GM23338 (cell line): ENCODE measurements around the gene STAC2. TPM values are rescaled to one million over a fixed set of nuclear protein-coding genes. Genes with fewer than 3 reads are reported as not detected.
A peak's percentile ranks its signal among the peaks of the same experiment; 100 is the strongest.

ENCODE experiments used
- ATAC-seq: fragments of 200-7000 bp; cut with Tn5 transposase; 3 replicates; pipeline ENCODE4 v1.9.1; 2020
- DNase-seq: peaks from one replicate; pipeline ENCODE4 v3.0.0-alpha.2; 2015; ENCODE audit warnings: low spot score
- H2AFZ ChIP-seq: fragments of 200-600 bp; sonication (generic); 2 replicates; pipeline ENCODE4 v1.8.0; 2016; ENCODE audit warnings: antibody characterized with exemption, mild to moderate bottlenecking, moderate library complexity
- H3F3A ChIP-seq: fragments of 200-600 bp; sonication (generic); replicated peaks from 2 replicates; pipeline ENCODE4 v1.8.0; 2017; ENCODE audit warnings: antibody characterized with exemption, mixed run types, low read depth
- H3K27ac ChIP-seq: fragments of 200-600 bp; sonication (generic); 2 replicates; pipeline ENCODE4 v1.6.1; 2016; ENCODE audit warnings: low read depth
- H3K27me3 ChIP-seq: fragments of 200-600 bp; sonication (generic); 2 replicates; pipeline ENCODE4 v1.8.0; 2016; ENCODE audit warnings: mild to moderate bottlenecking, mixed run types, moderate library complexity; ENCODE audit not compliant: insufficient read depth
- H3K36me3 ChIP-seq: fragments of 200-600 bp; sonication (generic); 2 replicates; pipeline ENCODE4 v1.8.0; 2016; ENCODE audit warnings: mild to moderate bottlenecking; ENCODE audit not compliant: insufficient read depth
- H3K4me1 ChIP-seq: fragments of 200-600 bp; sonication (generic); 2 replicates; pipeline ENCODE4 v1.8.0; 2016; ENCODE audit warnings: mild to moderate bottlenecking, moderate library complexity; ENCODE audit not compliant: insufficient read depth
- H3K4me2 ChIP-seq: fragments of 200-600 bp; sonication (generic); 2 replicates; pipeline ENCODE4 v1.7.1; 2017; ENCODE audit warnings: mixed run types
- H3K4me3 ChIP-seq: fragments of 200-600 bp; sonication (generic); 2 replicates; pipeline ENCODE4 v1.6.1; 2016; ENCODE audit warnings: mixed run types
- H3K79me2 ChIP-seq: fragments of 200-600 bp; sonication (generic); replicated peaks from 2 replicates; pipeline ENCODE4 v1.8.0; 2017; ENCODE audit warnings: mild to moderate bottlenecking; ENCODE audit not compliant: insufficient read depth
- H3K9me2 ChIP-seq: fragments of 200-600 bp; sonication (generic); 2 replicates; pipeline ENCODE4 v1.8.0; 2017; ENCODE audit not compliant: insufficient read depth
- H4K20me1 ChIP-seq: fragments of 200-600 bp; sonication (generic); replicated peaks from 2 replicates; pipeline ENCODE4 v1.8.0; 2017; ENCODE audit warnings: mild to moderate bottlenecking; ENCODE audit not compliant: insufficient read depth
- H3K27ac Mint-ChIP-seq: 2 replicates; pipeline ENCODE4 v1.8.0; 2020; ENCODE audit warnings: inconsistent platforms, mild to moderate bottlenecking, moderate library complexity, mixed read lengths
- H3K27me3 Mint-ChIP-seq: 3 replicates; pipeline ENCODE4 v1.8.0; 2022; ENCODE audit warnings: low read depth, mild to moderate bottlenecking, moderate library complexity, mixed read lengths, inconsistent platforms; ENCODE audit not compliant: insufficient read depth, poor library complexity
- H3K36me3 Mint-ChIP-seq: 3 replicates; pipeline ENCODE4 v1.8.0; 2021; ENCODE audit warnings: low read depth, mild to moderate bottlenecking, inconsistent platforms, moderate library complexity, mixed read lengths
- H3K4me1 Mint-ChIP-seq: 3 replicates; pipeline ENCODE4 v1.8.0; 2020; ENCODE audit warnings: mild to moderate bottlenecking, inconsistent platforms, mixed read lengths
- H3K4me3 Mint-ChIP-seq: 3 replicates; pipeline ENCODE4 v1.8.0; 2021; ENCODE audit warnings: moderate library complexity, mild to moderate bottlenecking, inconsistent platforms, mixed read lengths
- H3K9me3 Mint-ChIP-seq: 3 replicates; pipeline ENCODE4 v1.8.0; 2020; ENCODE audit warnings: moderate library complexity, mild to moderate bottlenecking, inconsistent platforms, mixed read lengths
- CTCF ChIP-seq, 2 experiments: fragments of 200-600 bp in 1 of 2; sonication (generic) in 1 of 2; conservative IDR thresholded peaks; 2 replicates each; pipeline versions ENCODE4 v1.5.1 to v1.6.1; 2016 to 2017; ENCODE audit warnings: antibody characterized with exemption in 2 of 2, low read depth in 2 of 2, mild to moderate bottlenecking in 2 of 2, moderate library complexity in 1 of 2
- ETS1 ChIP-seq: IDR thresholded peaks from 2 replicates; pipeline ENCODE4 v1.6.1; 2016; ENCODE audit warnings: antibody characterized with exemption
- EZH2 ChIP-seq: fragments of 200-600 bp; sonication (generic); IDR thresholded peaks from one replicate; pipeline ENCODE4 v1.8.0; 2017; ENCODE audit warnings: antibody characterized with exemption, mild to moderate bottlenecking, low read depth; ENCODE audit not compliant: unreplicated experiment
- EZH2phosphoT487 ChIP-seq: fragments of 200-600 bp; sonication (generic); IDR thresholded peaks from one replicate; pipeline ENCODE4 v1.8.1; 2018; ENCODE audit warnings: antibody characterized with exemption; ENCODE audit not compliant: unreplicated experiment
- NANOG ChIP-seq: IDR thresholded peaks from 2 replicates; pipeline ENCODE4 v1.6.1; 2016; ENCODE audit warnings: antibody characterized with exemption, borderline replicate concordance
- REST ChIP-seq: IDR thresholded peaks from one replicate; pipeline ENCODE4 v1.6.1; 2018; ENCODE audit warnings: antibody characterized with exemption; ENCODE audit not compliant: unreplicated experiment
- STAT1 ChIP-seq: IDR thresholded peaks from one replicate; pipeline ENCODE4 v1.6.1; 2016; ENCODE audit warnings: antibody characterized with exemption; ENCODE audit not compliant: unreplicated experiment
- ZNF114 ChIP-seq: fragments of 250-450 bp; sonication (Bioruptor Pico); IDR thresholded peaks from 2 replicates; pipeline ENCODE4 v1.5.0; 2020; ENCODE audit warnings: mild to moderate bottlenecking, moderate library complexity
- ZNF331 ChIP-seq: fragments of 250-450 bp; sonication (Bioruptor Pico); IDR thresholded peaks from 2 replicates; pipeline ENCODE4 v1.5.0; 2020; ENCODE audit warnings: low read depth, mild to moderate bottlenecking, moderate library complexity
- polyA plus RNA-seq: library from polyadenylated mRNA; unstranded; fragments of >200 nt; fragmentation: Nextera tagmentation; extraction: Ambion mirVana; gene quantifications from 2 replicates; pipeline ENCODE4 v1.2.1, GENCODE V29; 2016
- total RNA-seq: library from RNA; depleted of rRNA; stranded (reverse); fragments of >200 nt; shearing (Covaris generic); gene quantifications from 2 replicates; pipeline ENCODE4 v1.2.3, GENCODE V29; 2014

Gene STAC2
- total and polyA plus RNA-seq, 2 experiments from 2014 or later = 1.9 to 3.1 TPM

- no peak for TF ChIP-seq EZH2phosphoT487
- TF ChIP-seq REST = no peak
- TF ChIP-seq ZNF114 (CRISPR knock-in tag) = no peak
- TF ChIP-seq NANOG = no peak
Observed at GRCh38 chr17:39271546-39271945, 45.8 kb upstream of the STAC2 start (continued).

GRCh38 chr17:39270923-39271322 is 45.2 kb upstream of the STAC2 start:
- Histone ChIP-seq H3F3A (no peaks in the 10 kb centered on the region), H3K79me2 (no peaks in the 10 kb centered on the region), H3K36me3 (no peaks in the 10 kb centered on the region), H3K4me2 (no peak overlapping the region), H4K20me1 (no peaks in the 10 kb centered on the region; the same call in 1 of the 2 replicates), H3K27ac (no peak overlapping the region), H2AFZ (no peak overlapping the region), H3K4me1 (no peaks in the 10 kb centered on the region), H3K9me2 (no peaks in the 10 kb centered on the region), H3K4me3 (no peak overlapping the region), H3K27me3 (no peaks in the 10 kb centered on the region)
- ATAC-seq (no peak), DNase-seq (peak; percentile 32)
- Mint-ChIP-seq H3K9me3 (no peaks in the 10 kb centered on the region), H3K27me3 (peaks cover 4% of the 10 kb centered on the region), H3K4me3 (no peak overlapping the region), H3K27ac (no peak overlapping the region), H3K36me3 (no peaks in the 10 kb centered on the region), H3K4me1 (peaks cover 2% of the 10 kb centered on the region)
- TF ChIP-seq EZH2phosphoT487 (no peak), EZH2 (no peak), CTCF (conservative IDR thresholded peaks at IDR 0.05; ENCODE audit: low read depth in 2 of 2) (peak; percentile 58 to 66)

- Mint-ChIP-seq H3K27me3 (peaks cover 3% of the 10 kb centered on the region), H3K36me3 (peaks cover 10% of the 10 kb centered on the region), H3K4me3 (no peak overlapping the region), H3K4me1 (peaks cover 7% of the 10 kb centered on the region), H3K27ac (no peak overlapping the region), H3K9me3 (no peaks in the 10 kb centered on the region)
- H2AFZ ChIP-seq = no peak overlapping the region
- H3K9me2 ChIP-seq = 0 out of 2 replicates have a peak, but pooled peaks cover 3% of the 10 kb centered on the region
- no peaks in the 10 kb centered on the region; the same call in 1 of the 2 replicates for H4K20me1 ChIP-seq
- no peak overlapping the region for H3K4me3 ChIP-seq
- no peaks in the 10 kb centered on the region for H3K36me3 ChIP-seq
- H3F3A ChIP-seq = no peaks in the 10 kb centered on the region
- H3K27ac ChIP-seq = no peak overlapping the region
- no peaks in the 10 kb centered on the region for H3K79me2 ChIP-seq
- DNase-seq (no peak), ATAC-seq (no peak)
- H3K27me3 ChIP-seq = no peaks in the 10 kb centered on the region
- H3K4me1 ChIP-seq = no peaks in the 10 kb centered on the region
- H3K4me2 ChIP-seq = no peak overlapping the region
- no peak for TF ChIP-seq ETS1
- TF ChIP-seq REST = no peak
- TF ChIP-seq EZH2phosphoT487 = no peak
- no peak for TF ChIP-seq STAT1
- no peak for TF ChIP-seq ZNF331
Observed at GRCh38 chr17:39264119-39264518, 38.4 kb upstream of the STAC2 start.
